K562 (cell line): Measurements from ENCODE around the gene APOA1. TPM values are rescaled to one million over a fixed set of nuclear protein-coding genes. Genes with fewer than 3 reads are reported as not detected.

Source experiments
- ATAC-seq: fragments of 200-7000 bp; cut with Tn5 transposase; 3 replicates; pipeline ENCODE4 v1.9.1; 2020; ENCODE audit warnings: moderate library complexity
- BruUV-seq: library from RNA; stranded (reverse); fragments of 400-500 nt; replicated peaks from 2 replicates; lab custom pipeline; 2021; lab: Mats Ljungman, UMichigan
- CTCF ChIA-PET: fragments of 300-600 bp; formaldehyde crosslinking; extraction: SDS; loops from one replicate; lab custom pipeline; 2021; ENCODE audit warnings: low intra/inter-chr PET ratio; lab: Yijun Ruan, JAX
- POLR2A ChIA-PET: fragments of 300-600, 350-650 bp; sonication (Branson Sonifier 250); formaldehyde crosslinking; extraction: SDS; loops from one replicate; lab custom pipeline; 2021; ENCODE audit warnings: antibody characterized with exemption, inconsistent platforms; lab: Yijun Ruan, JAX
- DNase-seq, 4 experiments: peaks; one replicate each; pipeline versions ENCODE4 v3.0.0 to v3.0.0-alpha.2; 2011 to 2018; ENCODE audit warnings: low spot score in 3 of 4, mixed read lengths in 3 of 4; ENCODE audit errors: extremely low read depth in 1 of 4
- FAIRE-seq: peaks from 2 replicates; lab custom pipeline; 2011; peaks lifted over from hg19 to GRCh38; lab: Jason Lieb, UNC
- H2AFZ ChIP-seq: 2 replicates; pipeline ENCODE4 v1.6.0; 2011; ENCODE audit warnings: low read depth, low read length, control low read depth, inconsistent platforms
- H3K27ac ChIP-seq: fragments of 200-600 bp; 3 replicates; pipeline ENCODE4 v1.8.0; 2011; ENCODE audit warnings: low read depth, mild to moderate bottlenecking, control low read depth, inconsistent platforms, low read length, moderate library complexity, mixed read lengths; ENCODE audit errors: extremely low read depth
- H3K27me3 ChIP-seq, 2 experiments: fragments of 300-600 bp in 1 of 2; 2 replicates in 1 of 2; 3 replicates in 1 of 2; pipeline versions ENCODE4 v1.6.0 to v1.8.0; 2011; ENCODE audit warnings: inconsistent platforms in 2 of 2, low read length in 2 of 2, mild to moderate bottlenecking in 1 of 2, mixed read lengths in 1 of 2, moderate library complexity in 1 of 2; ENCODE audit not compliant: control insufficient read depth in 2 of 2, insufficient read depth in 2 of 2
- H3K36me3 ChIP-seq: fragments of 300-600 bp; 3 replicates; pipeline ENCODE4 v1.8.0; 2011; ENCODE audit warnings: mild to moderate bottlenecking, low read length, inconsistent platforms; ENCODE audit not compliant: control insufficient read depth, insufficient read depth
- H3K4me1 ChIP-seq, 2 experiments: fragments of 200-600 bp in 1 of 2; replicated peaks in 1 of 2; 2 replicates in 1 of 2; 3 replicates in 1 of 2; pipeline versions ENCODE4 v1.5.1 to v1.8.0; 2011; ENCODE audit warnings: inconsistent platforms in 2 of 2, low read length in 2 of 2, mild to moderate bottlenecking in 1 of 2, mixed read lengths in 1 of 2, moderate library complexity in 1 of 2; ENCODE audit not compliant: control insufficient read depth in 2 of 2, insufficient read depth in 2 of 2
- H3K4me2 ChIP-seq: 2 replicates; pipeline ENCODE4 v1.6.1; 2011; ENCODE audit warnings: low read length, control low read depth, inconsistent platforms, mixed read lengths; ENCODE audit not compliant: insufficient read depth
- H3K4me3 ChIP-seq: fragments of 200-600 bp; sonication (generic), shearing (Covaris generic); 2 replicates; pipeline ENCODE4 v1.5.1; 2016; ENCODE audit warnings: control low read depth, inconsistent platforms
- H3K79me2 ChIP-seq: fragments of 200-600 bp; 3 replicates; pipeline ENCODE4 v1.8.0; 2011; ENCODE audit warnings: low read length, inconsistent platforms; ENCODE audit not compliant: control insufficient read depth, insufficient read depth
- H3K9ac ChIP-seq, 2 experiments: 2 replicates each; pipeline versions ENCODE4 v1.6.0 to v1.6.1; 2011; ENCODE audit warnings: low read depth in 2 of 2, low read length in 2 of 2, control low read depth in 1 of 2, inconsistent platforms in 1 of 2, mild to moderate bottlenecking in 1 of 2, mixed read lengths in 1 of 2; ENCODE audit not compliant: insufficient read depth in 1 of 2
- H3K9me1 ChIP-seq: one replicate; pipeline ENCODE4 v1.6.0; 2011; ENCODE audit warnings: inconsistent platforms, mild to moderate bottlenecking, low read length, moderate library complexity; ENCODE audit not compliant: control insufficient read depth, insufficient read depth
- H3K9me3 ChIP-seq: replicated peaks from 2 replicates; pipeline ENCODE4 v1.5.1; 2011; ENCODE audit warnings: low read depth, low read length, inconsistent platforms; ENCODE audit not compliant: control insufficient read depth, insufficient read depth
- H4K20me1 ChIP-seq: replicated peaks from 2 replicates; pipeline ENCODE4 v1.6.1; 2011; ENCODE audit warnings: low read length, inconsistent platforms, mixed read lengths; ENCODE audit not compliant: control insufficient read depth, insufficient read depth
- CHCHD3 ChIP-seq: fragments of 250-450 bp; sonication (Bioruptor Pico); IDR thresholded peaks from 2 replicates; pipeline ENCODE4 v2.1.2; 2022; ENCODE audit warnings: mild to moderate bottlenecking
- CHD1 ChIP-seq: fragments of 200-600 bp; sonication (generic); IDR thresholded peaks from one replicate; pipeline ENCODE4 v1.6.1; 2012; ENCODE audit warnings: mild to moderate bottlenecking, moderate library complexity, low read length, inconsistent platforms
- HDAC6 ChIP-seq: IDR thresholded peaks from 2 replicates; pipeline ENCODE4 v1.6.1; 2012; ENCODE audit warnings: low read depth, mild to moderate bottlenecking, control low read depth, inconsistent platforms, low read length, moderate library complexity
- HIVEP1 ChIP-seq: fragments of 250-450 bp; sonication (Bioruptor Pico); IDR thresholded peaks from 2 replicates; pipeline ENCODE4 v1.4.0; 2020; ENCODE audit warnings: mild to moderate bottlenecking
- SMAD2 ChIP-seq: fragments of 150-350 bp; IDR thresholded peaks from 2 replicates; pipeline ENCODE4 v1.6.1; 2014; ENCODE audit warnings: low read depth, mild to moderate bottlenecking, low read length
- THRAP3 ChIP-seq: fragments of 450-650 bp; IDR thresholded peaks from 2 replicates; pipeline ENCODE4 v1.6.1; 2016; ENCODE audit warnings: mild to moderate bottlenecking, inconsistent platforms, borderline replicate concordance
- ZNF140 ChIP-seq: fragments of 250-450 bp; sonication (Bioruptor Pico); IDR thresholded peaks from 2 replicates; pipeline ENCODE4 v1.8.0; 2021; ENCODE audit warnings: moderate library complexity, mild to moderate bottlenecking, inconsistent platforms
- ZNF274 ChIP-seq: IDR thresholded peaks from 2 replicates; pipeline ENCODE4 v1.6.1; 2011; ENCODE audit warnings: low read depth, mild to moderate bottlenecking, low read length, moderate library complexity, borderline replicate concordance
- WGBS: fragments of 100-300 bp; shearing (Covaris generic); methylation state at CpG from one replicate; pipeline ENCODE4 v1.1.6; 2016; ENCODE audit warnings: low coverage, mixed read lengths; ENCODE audit not compliant: insufficient coverage; ENCODE audit errors: missing lambda C conversion rate; 5-methylcytosine and 5-hydroxymethylcytosine counted together
- in situ Hi-C: fragments of 300-500 bp; cut with MboI; formaldehyde crosslinking; loops from 4 replicates; pipeline ENCODE4 v1.15.0; 2018; ENCODE audit warnings: inconsistent platforms, mixed read lengths
- intact Hi-C: fragments of 100-400 bp; cut with micrococcal nuclease; formaldehyde crosslinking; loops from 2 replicates; pipeline ENCODE4 v1.14.2; 2022
- polyA plus RNA-seq, 8 experiments: library from polyadenylated mRNA; depleted of rRNA in 4 of 8; stranded (reverse) in 5 of 8; unstranded in 3 of 8; fragments of >200 nt; fragmentation: Nextera tagmentation in 2 of 8; fragmentation: Illumina TruSeq in 1 of 8; extraction: Ambion mirVana in 2 of 8; extraction: Trizol in 1 of 8; gene quantifications; 2 replicates each; pipeline versions ENCODE4 v1.2.1 to v1.2.3, GENCODE V29; 2011 to 2014; ENCODE audit warnings: inconsistent platforms in 1 of 8, missing spikeins in 1 of 8
- total RNA-seq, 7 experiments: library from RNA; depleted of rRNA in 6 of 7; stranded (reverse); fragments of >200 nt in 6 of 7; fragmentation: Illumina TruSeq in 2 of 7; extraction: Trizol in 2 of 7; gene quantifications; 2 replicates each; pipeline versions ENCODE4 v1.2.1 to v1.2.3, GENCODE V29; 2011 to 2021; ENCODE audit warnings: low replicate concordance in 1 of 7
- TF ChIP-seq, protein P1 (sequence below): IDR thresholded peaks from 2 replicates; pipeline ENCODE4 v1.6.1; 2011; ENCODE audit not compliant: insufficient read length; ENCODE audit errors: extremely low read depth

Gene APOA1
- total and polyA plus RNA-seq, 9 of the 15 experiments (the other 6 are each of a cell fraction or from before 2014, with no cell fraction given): 1.8 TPM; not detected in 8

- intact Hi-C loops: loop anchor here (1.0 kb wide), 1 partner anchor 47 kb away; no protein-coding TSS in a partner anchor
- Histone ChIP-seq H3K79me2 (peaks cover 24% of the 10 kb centered on the region), H4K20me1 (no peaks in the 10 kb centered on the region), H3K9me3 (no peaks in the 10 kb centered on the region), H3K4me1 (peaks cover 22 to 33% of the 10 kb centered on the region in 2 experiments; a peak in 4 of 5 replicates), H3K9ac (peak overlapping the region in 1 of 2 experiments; percentile 94; a peak in 1 of 4 replicates), H3K27ac (no peak overlapping the region), H3K4me2 (no peak overlapping the region), H3K9me1 (no peaks in the 10 kb centered on the region), H3K4me3 (no peak overlapping the region), H3K36me3 (peaks cover 30% of the 10 kb centered on the region)
- ATAC-seq: no peak
- no peak for DNase-seq
- POLR2A ChIA-PET: interaction anchor here (0.7 to 1.0 kb wide), 3 partner anchors 12 to 64 kb away, joined by 3 to 4 read pairs (median 3); no protein-coding TSS in a partner anchor
- CTCF ChIA-PET: no interaction called here
- no TSS peak for BruUV-seq
- 47% methylated on average over 4 of the region's 4 CpGs for WGBS
- TF ChIP-seq THRAP3 (no peak), HIVEP1 (CRISPR knock-in tag) (no peak), HDAC6 (no peak), CHCHD3 (CRISPR knock-in tag) (no peak), ZNF140 (CRISPR knock-in tag) (no peak), ZNF274 (no peak), CHD1 (no peak), SMAD2 (no peak)
- TF ChIP-seq, protein P1, sequence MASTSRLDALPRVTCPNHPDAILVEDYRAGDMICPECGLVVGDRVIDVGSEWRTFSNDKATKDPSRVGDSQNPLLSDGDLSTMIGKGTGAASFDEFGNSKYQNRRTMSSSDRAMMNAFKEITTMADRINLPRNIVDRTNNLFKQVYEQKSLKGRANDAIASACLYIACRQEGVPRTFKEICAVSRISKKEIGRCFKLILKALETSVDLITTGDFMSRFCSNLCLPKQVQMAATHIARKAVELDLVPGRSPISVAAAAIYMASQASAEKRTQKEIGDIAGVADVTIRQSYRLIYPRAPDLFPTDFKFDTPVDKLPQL: no peak
- TF ChIP-seq, all 486 proteins: peak for 0
- in situ Hi-C loops: loop anchor here (5.0 kb wide), 1 partner anchor 313 kb away; no protein-coding TSS in a partner anchor
- Histone ChIP-seq H2AFZ (peak overlapping the region; percentile 99), H3K27me3 (no peaks in the 10 kb centered on the region)
- no peak for FAIRE-seq
Measured at GRCh38 chr11:116788975-116789374, 48.4 kb downstream of the APOA1 start.
